CD14-positive monocyte (primary cell): ENCODE data around the gene FNDC3A. TPM values are rescaled to one million over a fixed set of nuclear protein-coding genes. Genes with fewer than 3 reads are reported as not detected.
A peak's percentile ranks its signal among the peaks of the same experiment; 100 is the strongest.

ENCODE experiments used
- DNase-seq, 3 donors: peaks; one replicate each; pipeline ENCODE4 v3.0.0-alpha.2; 2011 to 2022
- H2AFZ ChIP-seq: 2 replicates; pipeline ENCODE4 v1.6.0; 2012; ENCODE audit warnings: mild to moderate bottlenecking, low read depth, low read length, inconsistent platforms; ENCODE audit not compliant: insufficient read depth, poor library complexity, severe bottlenecking
- H3K27ac ChIP-seq, 2 donors: 1 replicate in 1 of 2; 2 replicates in 1 of 2; pipeline ENCODE4 v1.5.1; 2012 to 2013; ENCODE audit warnings: low read length in 2 of 2, control low read depth in 1 of 2, inconsistent platforms in 1 of 2, low read depth in 1 of 2, mild to moderate bottlenecking in 1 of 2
- H3K27me3 ChIP-seq, 2 donors: one replicate each; pipeline versions ENCODE4 v1.6.0 to v1.6.1; 2011 to 2013; ENCODE audit warnings: low read length in 2 of 2; ENCODE audit not compliant: control insufficient read depth in 2 of 2, insufficient read depth in 2 of 2
- H3K36me3 ChIP-seq, 2 donors: replicated peaks in 1 of 2; 1 replicate in 1 of 2; 2 replicates in 1 of 2; pipeline versions ENCODE4 v1.5.1 to v1.6.1; 2012 to 2013; ENCODE audit warnings: low read length in 2 of 2, control low read depth in 1 of 2, inconsistent platforms in 1 of 2, mild to moderate bottlenecking in 1 of 2; ENCODE audit not compliant: insufficient read depth in 2 of 2, control insufficient read depth in 1 of 2
- H3K4me1 ChIP-seq, 2 donors: 1 replicate in 1 of 2; 2 replicates in 1 of 2; pipeline versions ENCODE4 v1.5.1 to v1.6.1; 2012 to 2013; ENCODE audit warnings: low read length in 2 of 2, control low read depth in 1 of 2, inconsistent platforms in 1 of 2, mild to moderate bottlenecking in 1 of 2, moderate library complexity in 1 of 2; ENCODE audit not compliant: insufficient read depth in 2 of 2, control insufficient read depth in 1 of 2
- H3K4me2 ChIP-seq: replicated peaks from 2 replicates; pipeline ENCODE3; 2012; ENCODE audit warnings: low read length, moderate library complexity, mild to moderate bottlenecking; ENCODE audit not compliant: poor library complexity, severe bottlenecking; ENCODE audit errors: extremely low read depth
- H3K4me3 ChIP-seq, 3 experiments: fragments of 200-600 bp in 1 of 3; sonication (generic) in 1 of 3; replicated peaks in 1 of 3; 1 replicate in 2 of 3; 2 replicates in 1 of 3; pipeline ENCODE4 v1.5.1; 2011 to 2013; ENCODE audit warnings: low read length in 3 of 3, mild to moderate bottlenecking in 3 of 3, control low read depth in 2 of 3, low read depth in 2 of 3, inconsistent platforms in 1 of 3, moderate library complexity in 1 of 3
- H3K79me2 ChIP-seq: 2 replicates; pipeline ENCODE4 v1.6.0; 2012; ENCODE audit warnings: mild to moderate bottlenecking, control low read depth, inconsistent platforms, low read length, moderate library complexity; ENCODE audit not compliant: insufficient read depth
- H3K9ac ChIP-seq: 2 replicates; pipeline ENCODE4 v1.6.0; 2017; ENCODE audit warnings: low read length, mild to moderate bottlenecking; ENCODE audit not compliant: insufficient read depth, poor library complexity, severe bottlenecking
- H3K9me3 ChIP-seq, 2 donors: replicated peaks in 1 of 2; 1 replicate in 1 of 2; 2 replicates in 1 of 2; pipeline versions ENCODE4 v1.5.1 to v1.6.1; 2012 to 2013; ENCODE audit warnings: low read length in 2 of 2, control low read depth in 1 of 2; ENCODE audit not compliant: control insufficient read depth in 1 of 2, insufficient read depth in 1 of 2
- H4K20me1 ChIP-seq: 2 replicates; pipeline ENCODE4 v1.6.0; 2012; ENCODE audit warnings: mild to moderate bottlenecking, low read length, control low read depth, moderate library complexity; ENCODE audit not compliant: insufficient read depth
- H3K27ac Mint-ChIP-seq, 7 donors: one replicate each; pipeline ENCODE4 v1.8.0; 2020; ENCODE audit warnings: mild to moderate bottlenecking in 7 of 7, mixed read lengths in 7 of 7, moderate library complexity in 6 of 7, inconsistent platforms in 2 of 7
- H3K27me3 Mint-ChIP-seq, 3 donors: one replicate each; pipeline ENCODE4 v1.8.0; 2021 to 2022; ENCODE audit warnings: low read depth in 3 of 3, mild to moderate bottlenecking in 3 of 3, mixed read lengths in 3 of 3, moderate library complexity in 3 of 3, inconsistent platforms in 1 of 3
- H3K36me3 Mint-ChIP-seq, 2 donors: one replicate each; pipeline ENCODE4 v1.8.0; 2020; ENCODE audit warnings: mixed read lengths in 2 of 2, inconsistent platforms in 1 of 2, mild to moderate bottlenecking in 1 of 2
- H3K4me1 Mint-ChIP-seq: one replicate; pipeline ENCODE4 v1.8.0; 2020; ENCODE audit warnings: mild to moderate bottlenecking, mixed read lengths
- H3K4me3 Mint-ChIP-seq, 2 donors: one replicate each; pipeline ENCODE4 v1.8.0; 2020; ENCODE audit warnings: mild to moderate bottlenecking in 2 of 2, mixed read lengths in 2 of 2, moderate library complexity in 1 of 2
- H3K9me3 Mint-ChIP-seq, 7 donors: one replicate each; pipeline ENCODE4 v1.8.0; 2020 to 2022; ENCODE audit warnings: mixed read lengths in 7 of 7, mild to moderate bottlenecking in 6 of 7, moderate library complexity in 6 of 7, inconsistent platforms in 2 of 7
- WGBS: methylation state at CpG from one replicate; pipeline ENCODE4 v1.1.5; 2013; ENCODE audit warnings: missing lambda C conversion rate; ENCODE audit not compliant: insufficient coverage; 5-methylcytosine and 5-hydroxymethylcytosine counted together
- intact Hi-C, 2 donors: fragments of 100-400 bp; cut with micrococcal nuclease; formaldehyde crosslinking; loops; one replicate each; pipeline versions ENCODE4 v1.15.0 to v1.15.1; 2023
- polyA plus RNA-seq, 3 donors: library from polyadenylated mRNA; depleted of rRNA in 1 of 3; unstranded in 2 of 3; stranded (reverse) in 1 of 3; fragments of 300-500 nt in 2 of 3; fragments of >200 nt in 1 of 3; fragmentation: Illumina TruSeq in 2 of 3; gene quantifications; 1 replicate in 2 of 3; 2 replicates in 1 of 3; pipeline ENCODE4 v1.2.3, GENCODE V29; 2012 to 2021
- TF ChIP-seq, protein P1 (sequence below): fragments of 200-600 bp; IDR thresholded peaks from one replicate; pipeline ENCODE4 v1.8.0; 2022; ENCODE audit warnings: antibody characterized with exemption, mild to moderate bottlenecking

Gene FNDC3A
- polyA plus RNA-seq, 3 donors = 8.3 to 27.0 (median 12.0) TPM

DNA sequence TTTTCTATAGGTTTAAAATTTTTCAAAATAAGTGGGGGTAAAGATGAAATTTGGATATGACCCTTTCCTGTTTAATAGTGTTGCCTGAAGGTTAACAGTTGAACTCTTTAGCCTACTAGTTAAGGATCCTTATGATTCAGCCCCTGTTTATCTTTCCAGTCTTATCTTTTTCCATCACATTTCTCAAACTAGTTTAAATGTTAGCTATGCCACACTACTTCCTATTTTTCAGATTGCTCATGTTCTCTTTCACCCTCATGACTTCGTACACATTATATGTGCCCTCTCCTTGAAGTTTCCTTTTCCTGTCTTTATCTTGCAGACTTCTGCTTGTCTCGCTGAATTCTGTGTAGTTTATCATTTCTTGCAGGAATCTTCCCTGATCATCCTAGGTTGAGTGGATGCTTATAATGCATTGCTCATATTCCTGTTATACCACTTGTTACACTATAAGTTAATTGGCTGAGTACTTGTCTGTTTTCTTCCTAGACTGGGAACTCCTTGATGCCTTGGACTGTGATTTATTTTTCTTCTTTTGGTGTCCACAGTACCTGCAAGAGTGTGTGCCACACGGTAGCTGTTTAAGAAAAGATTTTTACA lies 86.7 kb downstream of the FNDC3A start:
- peak overlapping the region in 3 of 7 donors; percentile 10 to 81 (median 71) for H3K27ac Mint-ChIP-seq

DNA sequence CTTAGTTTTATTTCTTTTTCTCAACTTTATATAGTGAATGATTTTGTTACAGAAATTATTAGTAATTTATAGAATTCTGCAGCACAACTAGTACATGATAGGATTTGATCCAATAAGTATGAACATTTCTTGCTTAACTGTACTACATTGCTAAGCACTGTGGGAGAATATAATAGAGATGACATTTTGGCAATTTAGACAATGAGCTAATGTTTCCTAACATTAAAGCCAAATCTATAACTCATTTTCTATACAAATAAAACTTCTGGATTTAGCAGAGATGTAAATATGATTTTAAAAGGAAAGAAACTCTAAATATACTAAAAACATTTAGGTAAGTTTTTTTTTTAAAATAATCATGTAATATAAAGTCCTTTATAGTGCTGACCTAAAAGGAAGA lies 87.3 kb downstream of the FNDC3A start:
- H3K36me3 Mint-ChIP-seq = peaks cover 14 to 29% of the 10 kb centered on the region in 2 donors
- intact Hi-C loops = no loop called here
- no peaks in the 10 kb centered on the region for H3K79me2 ChIP-seq
- H3K27ac Mint-ChIP-seq = no peak overlapping the region
- H3K36me3 ChIP-seq = peaks cover 0 to 9% of the 10 kb centered on the region in 2 donors
- no peak overlapping the region for H3K9ac ChIP-seq
- no peak overlapping the region for H3K27ac ChIP-seq
- H3K9me3 Mint-ChIP-seq = peaks cover 0 to 3% (median 0%) of the 10 kb centered on the region in 7 donors
- H3K4me1 Mint-ChIP-seq = peaks cover 13% of the 10 kb centered on the region
- H3K27me3 ChIP-seq = no peaks in the 10 kb centered on the region
- no peak overlapping the region for H2AFZ ChIP-seq
- no peaks in the 10 kb centered on the region for H3K9me3 ChIP-seq
- peaks cover 3 to 10% of the 10 kb centered on the region in 2 donors for H3K4me1 ChIP-seq
- DNase-seq = no peak
- peaks cover 0 to 2% (median 0%) of the 10 kb centered on the region in 3 donors for H3K27me3 Mint-ChIP-seq
- peaks cover 6% of the 10 kb centered on the region for H4K20me1 ChIP-seq
- TF ChIP-seq, protein P1, sequence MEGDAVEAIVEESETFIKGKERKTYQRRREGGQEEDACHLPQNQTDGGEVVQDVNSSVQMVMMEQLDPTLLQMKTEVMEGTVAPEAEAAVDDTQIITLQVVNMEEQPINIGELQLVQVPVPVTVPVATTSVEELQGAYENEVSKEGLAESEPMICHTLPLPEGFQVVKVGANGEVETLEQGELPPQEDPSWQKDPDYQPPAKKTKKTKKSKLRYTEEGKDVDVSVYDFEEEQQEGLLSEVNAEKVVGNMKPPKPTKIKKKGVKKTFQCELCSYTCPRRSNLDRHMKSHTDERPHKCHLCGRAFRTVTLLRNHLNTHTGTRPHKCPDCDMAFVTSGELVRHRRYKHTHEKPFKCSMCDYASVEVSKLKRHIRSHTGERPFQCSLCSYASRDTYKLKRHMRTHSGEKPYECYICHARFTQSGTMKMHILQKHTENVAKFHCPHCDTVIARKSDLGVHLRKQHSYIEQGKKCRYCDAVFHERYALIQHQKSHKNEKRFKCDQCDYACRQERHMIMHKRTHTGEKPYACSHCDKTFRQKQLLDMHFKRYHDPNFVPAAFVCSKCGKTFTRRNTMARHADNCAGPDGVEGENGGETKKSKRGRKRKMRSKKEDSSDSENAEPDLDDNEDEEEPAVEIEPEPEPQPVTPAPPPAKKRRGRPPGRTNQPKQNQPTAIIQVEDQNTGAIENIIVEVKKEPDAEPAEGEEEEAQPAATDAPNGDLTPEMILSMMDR = no peak
- H3K4me2 ChIP-seq = no peak overlapping the region
- no peak overlapping the region for H3K4me3 Mint-ChIP-seq
- H3K4me3 ChIP-seq = no peak overlapping the region

More for the DNA sequence above, 86.7 kb downstream of the FNDC3A start:
- no peaks in the 10 kb centered on the region for H3K27me3 ChIP-seq
- Mint-ChIP-seq H3K4me3 (no peak overlapping the region), H3K36me3 (peaks cover 15 to 27% of the 10 kb centered on the region in 2 donors), H3K4me1 (peaks cover 13% of the 10 kb centered on the region), H3K9me3 (peaks cover 0 to 2% (median 0%) of the 10 kb centered on the region in 7 donors), H3K27me3 (peaks cover 0 to 2% (median 0%) of the 10 kb centered on the region in 3 donors)
- H3K4me2 ChIP-seq = peak overlapping the region; percentile 23
- DNase-seq = peak; percentile 18 to 35 (median 29)
- no peaks in the 10 kb centered on the region for H3K9me3 ChIP-seq
- intact Hi-C loops = no loop called here
- H3K4me1 ChIP-seq = peaks cover 3 to 10% of the 10 kb centered on the region in 2 donors
- no peak overlapping the region for H2AFZ ChIP-seq
- peak overlapping the region in 1 of 3 experiments; percentile 12 for H3K4me3 ChIP-seq
- no peak overlapping the region for H3K9ac ChIP-seq
- H4K20me1 ChIP-seq = peaks cover 6% of the 10 kb centered on the region
- TF ChIP-seq, protein P1 = no peak
- no peaks in the 10 kb centered on the region for H3K79me2 ChIP-seq
- H3K36me3 ChIP-seq = peaks cover 0 to 9% of the 10 kb centered on the region in 2 donors
- WGBS = 0% methylated on average over 1 of the region's 3 CpGs
- peak overlapping the region in 1 of 2 donors; percentile 47 for H3K27ac ChIP-seq
